GM18499 (cell line): ENCODE data around the gene UBL3.

Experiments used
- ATAC-seq: cut with Tn5 transposase; IDR thresholded peaks from one replicate; pipeline ENCODE4 v1.9.1; 2021; ENCODE audit warnings: moderate number of reproducible peaks; ENCODE audit not compliant: insufficient read depth, unreplicated experiment

The UBL3 gene

DNA sequence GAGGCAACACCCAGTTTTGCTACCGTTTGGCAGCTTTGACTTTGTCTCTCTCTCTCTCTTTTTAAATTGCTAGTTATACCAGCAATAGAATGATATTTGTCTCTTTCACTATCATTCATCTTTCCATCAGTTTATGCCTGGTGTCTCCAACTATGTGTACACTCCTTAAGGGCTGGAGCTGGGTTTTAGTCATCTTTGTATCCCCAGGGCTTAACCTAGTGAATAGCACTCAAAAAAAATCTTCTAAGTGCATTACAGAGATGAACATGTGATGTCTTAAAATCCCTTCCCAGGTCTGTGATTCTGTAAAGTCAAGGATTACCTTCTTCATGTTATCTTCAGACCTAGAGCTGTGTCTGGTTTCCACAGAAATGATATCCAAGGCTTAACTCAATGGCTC is 7.8 kb upstream of the UBL3 start:
- ATAC-seq, result no peak

- no peak for ATAC-seq
Measured at GRCh38 chr13:29857085-29857484, 6.7 kb upstream of the UBL3 start.

- ATAC-seq, result no peak
Measured at GRCh38 chr13:29856426-29856825, 6.0 kb upstream of the UBL3 start.

- no peak for ATAC-seq
Measured at GRCh38 chr13:29855784-29856183, 5.4 kb upstream of the UBL3 start.

DNA sequence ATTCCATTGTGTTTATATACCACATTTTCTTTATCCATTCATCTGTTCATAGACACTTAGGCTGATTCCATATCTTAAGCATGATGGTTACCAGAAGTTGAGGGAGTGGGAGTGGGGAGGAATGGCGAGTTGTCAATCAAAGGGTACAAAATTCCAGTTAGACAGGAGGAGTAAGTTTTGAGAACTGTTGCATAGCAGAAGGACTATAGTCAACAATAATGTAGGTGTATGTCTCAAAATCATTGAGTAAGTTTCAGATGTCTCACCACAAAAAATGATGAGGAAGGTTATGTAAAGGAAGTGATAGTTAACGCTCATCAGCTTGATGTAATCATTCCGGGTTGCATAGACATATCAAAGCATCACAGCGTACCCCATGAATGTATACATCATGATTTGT is 4.6 kb upstream of the UBL3 start:
- no peak for ATAC-seq

GRCh38 chr13:29853131-29853530 is 2.7 kb upstream of the UBL3 start:
- ATAC-seq, result no peak

DNA sequence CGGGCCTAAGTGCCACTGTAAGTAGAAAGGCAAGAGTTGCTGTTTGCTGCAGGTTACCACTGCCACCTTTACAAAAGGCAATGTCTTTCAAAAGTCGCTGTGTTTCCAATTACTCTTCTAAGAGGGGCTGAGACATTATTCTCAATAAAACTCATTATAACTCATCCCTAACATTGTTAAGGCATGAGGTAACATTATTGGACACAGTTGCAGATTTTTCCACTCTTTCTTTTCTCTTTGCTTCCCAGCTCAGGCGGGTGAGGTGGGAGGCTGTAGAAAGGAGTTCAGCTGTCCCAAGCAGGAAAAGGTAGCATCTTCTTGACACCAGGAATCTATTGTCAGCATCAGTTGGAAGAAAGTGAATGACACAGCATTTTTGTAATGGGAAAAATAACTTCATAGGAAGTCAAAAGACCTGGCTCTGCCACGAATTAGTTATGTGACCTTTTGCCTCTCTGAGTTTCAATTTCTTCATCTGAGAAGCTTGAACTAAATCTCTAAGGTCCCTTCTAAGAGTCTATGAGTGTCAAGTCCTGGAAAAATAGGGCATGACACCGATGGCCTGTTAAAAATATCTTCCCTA is 2.1 kb upstream of the UBL3 start:
- ATAC-seq, result no peak

DNA sequence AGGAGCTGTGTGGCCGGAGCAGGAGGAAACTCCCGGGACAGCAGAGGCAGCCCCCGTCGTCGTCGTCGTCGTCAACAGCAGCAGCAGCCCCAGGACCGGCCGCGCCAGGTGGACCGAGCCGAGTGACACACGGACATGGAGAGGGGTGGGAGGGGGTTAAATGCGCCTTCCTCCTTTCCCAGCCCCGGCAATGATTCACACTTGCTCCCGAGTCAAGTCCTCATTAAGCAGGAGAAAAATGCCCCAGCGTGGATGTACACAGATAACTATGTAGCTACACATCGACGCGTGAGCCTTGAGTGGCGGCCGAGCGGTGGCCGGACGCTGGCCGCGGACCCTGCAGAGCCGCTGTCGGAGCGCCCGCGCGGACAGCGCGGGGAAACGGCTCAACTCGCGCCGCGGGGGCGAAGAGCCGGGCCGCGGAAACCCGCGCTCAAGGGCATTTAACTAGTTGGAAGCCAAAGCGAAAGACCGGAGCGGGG is 645 bp downstream of the UBL3 start:
- peak; percentile 23 for ATAC-seq

- no peak for ATAC-seq
Measured at GRCh38 chr13:29849071-29849631, 1.3 kb downstream of the UBL3 start.

DNA sequence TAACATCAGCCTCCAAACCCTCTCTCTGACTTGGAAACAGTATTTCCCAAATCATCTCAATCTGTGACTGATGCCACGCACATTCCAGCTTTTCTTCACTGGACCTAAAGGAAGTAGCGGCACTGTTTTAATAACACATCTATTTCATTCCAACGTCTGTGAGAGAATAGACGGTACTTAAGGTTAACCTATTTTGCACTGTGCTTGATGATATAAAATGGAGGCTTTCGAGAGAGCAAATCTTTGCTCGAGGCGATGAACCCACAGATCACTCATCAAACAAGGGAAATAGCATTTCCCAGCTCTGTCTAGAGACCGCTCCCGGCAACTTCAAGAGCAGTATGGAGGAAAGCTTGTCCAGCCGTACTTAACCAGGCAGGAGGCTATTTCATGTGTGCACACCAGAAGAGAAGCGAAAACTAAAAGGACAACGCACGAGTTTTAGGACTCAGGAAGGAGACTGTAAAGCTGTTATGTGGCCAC is 2.9 kb downstream of the UBL3 start:
- ATAC-seq, result no peak

GRCh38 chr13:29846475-29847256 is 3.8 kb downstream of the UBL3 start:
- no peak for ATAC-seq

- no peak for ATAC-seq
Measured at GRCh38 chr13:29845440-29846056, 4.9 kb downstream of the UBL3 start.

DNA sequence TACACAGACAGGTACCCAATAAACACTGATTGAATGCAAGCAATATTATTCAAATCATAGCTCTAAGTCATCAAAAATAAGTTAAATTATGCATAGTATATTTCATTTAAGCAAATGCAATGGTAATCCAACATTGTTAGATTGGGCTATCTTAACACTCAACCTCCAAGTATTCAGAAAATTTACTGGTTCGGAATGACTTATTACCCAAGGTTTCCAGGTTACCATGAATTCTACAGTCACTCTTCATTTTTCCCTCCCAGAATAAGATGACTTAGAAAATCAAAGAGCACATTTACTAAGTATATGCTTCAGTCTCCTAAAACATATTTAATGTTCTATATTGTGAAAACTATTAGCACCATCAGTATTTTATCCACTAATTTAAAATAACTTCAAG is 6.0 kb downstream of the UBL3 start:
- ATAC-seq, result no peak

DNA sequence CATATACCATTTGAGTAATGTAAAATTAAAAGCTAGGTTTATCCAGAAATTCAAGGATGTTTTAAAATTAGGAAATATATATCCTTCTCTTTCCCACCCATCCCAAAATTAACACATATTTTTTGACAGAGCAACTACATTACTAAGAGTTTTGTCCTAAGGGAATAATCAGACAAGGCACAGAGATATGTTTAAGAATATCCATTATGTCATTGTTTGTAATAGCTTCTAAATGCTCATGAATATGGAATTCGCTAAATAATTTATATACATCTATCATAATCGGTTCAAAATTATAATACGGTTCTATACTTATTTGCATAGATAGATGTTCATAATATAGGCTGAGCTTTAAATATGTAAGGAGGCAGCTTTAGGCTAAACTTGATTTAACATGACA is 9.8 kb downstream of the UBL3 start:
- no peak for ATAC-seq

- ATAC-seq, result no peak
Measured at GRCh38 chr13:29835280-29836061, 14.9 kb downstream of the UBL3 start.

- no peak for ATAC-seq
Measured at GRCh38 chr13:29832761-29833298, 17.6 kb downstream of the UBL3 start.

DNA sequence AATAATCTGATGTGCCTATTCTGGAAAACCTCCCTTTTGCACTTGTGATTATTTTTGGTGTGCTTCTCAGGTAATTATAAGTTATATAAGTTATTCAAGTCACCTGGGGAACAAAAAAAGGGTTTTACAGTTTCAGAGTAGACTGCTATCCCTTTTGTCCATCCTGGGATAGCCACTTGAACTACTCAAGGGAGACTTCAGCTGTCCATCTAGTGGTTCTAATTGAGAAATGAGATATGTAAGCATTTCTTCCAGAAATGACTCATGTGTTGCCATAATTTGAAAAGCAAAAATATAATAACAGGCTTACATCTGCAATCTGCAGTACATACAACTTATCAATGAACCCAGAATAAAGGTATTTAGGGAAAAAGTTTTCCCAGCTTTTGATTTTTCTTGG is 20.4 kb downstream of the UBL3 start:
- no peak for ATAC-seq

- no peak for ATAC-seq
Measured at GRCh38 chr13:29819143-29819542, 31.3 kb downstream of the UBL3 start.

GRCh38 chr13:29817604-29818378 is 32.6 kb downstream of the UBL3 start:
- ATAC-seq, result peak; percentile 92
